Upper lobe of left lung (tissue), 4 donors: Measurements from ENCODE around the gene UBE2U.

Experiments used
- EP300 ChIP-seq, 4 donors: sonication (generic); formaldehyde crosslinking; IDR thresholded peaks; one replicate each; pipeline ENCODE4 v1.5.1; 2017; ENCODE audit warnings: antibody characterized with exemption in 4 of 4, control low read depth in 2 of 4
- POLR2A ChIP-seq, 4 donors: fragments of 450-650 bp; IDR thresholded peaks; one replicate each; pipeline ENCODE4 v1.5.1; 2016 to 2017; ENCODE audit warnings: antibody characterized with exemption in 4 of 4, mild to moderate bottlenecking in 2 of 4
- POLR2AphosphoS5 ChIP-seq, 2 donors: sonication (generic); formaldehyde crosslinking; IDR thresholded peaks; one replicate each; pipeline ENCODE4 v1.5.1; 2017; ENCODE audit warnings: antibody characterized with exemption in 2 of 2
- TF ChIP-seq, protein P1 (sequence below), 6 experiments: fragments of 450-650 bp in 4 of 6; fragments of 200-600 bp in 2 of 6; sonication (generic) in 2 of 6; IDR thresholded peaks; one replicate each; pipeline ENCODE4 v1.5.1; 2016 to 2019; ENCODE audit warnings: antibody characterized with exemption in 6 of 6

DNA sequence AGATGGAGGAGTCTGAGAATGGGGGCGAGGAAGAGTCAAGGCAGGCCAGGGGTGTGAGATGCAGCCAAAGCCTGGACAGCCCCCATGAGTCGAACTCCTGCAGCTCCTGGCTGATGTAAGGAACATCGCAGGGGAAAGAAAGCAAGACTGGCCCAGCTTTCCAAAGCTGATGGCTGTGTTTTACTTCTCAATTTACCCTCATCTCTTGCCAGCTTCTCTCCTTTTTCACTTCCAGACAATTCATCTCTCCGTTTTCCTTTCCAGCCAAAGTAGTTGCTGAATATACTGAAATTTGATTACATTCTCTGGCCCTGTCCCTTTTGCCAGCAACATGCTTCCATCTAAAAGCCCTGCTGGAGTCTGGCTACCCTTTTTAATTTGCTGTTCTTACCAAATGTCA, 40.0 kb upstream of the UBE2U start:
- TF ChIP-seq EP300 (IDR thresholded peaks at IDR 0.05) (no peak), POLR2AphosphoS5 (IDR thresholded peaks at IDR 0.05) (no peak), POLR2A (IDR thresholded peaks at IDR 0.05) (no peak)
- TF ChIP-seq, protein P1, sequence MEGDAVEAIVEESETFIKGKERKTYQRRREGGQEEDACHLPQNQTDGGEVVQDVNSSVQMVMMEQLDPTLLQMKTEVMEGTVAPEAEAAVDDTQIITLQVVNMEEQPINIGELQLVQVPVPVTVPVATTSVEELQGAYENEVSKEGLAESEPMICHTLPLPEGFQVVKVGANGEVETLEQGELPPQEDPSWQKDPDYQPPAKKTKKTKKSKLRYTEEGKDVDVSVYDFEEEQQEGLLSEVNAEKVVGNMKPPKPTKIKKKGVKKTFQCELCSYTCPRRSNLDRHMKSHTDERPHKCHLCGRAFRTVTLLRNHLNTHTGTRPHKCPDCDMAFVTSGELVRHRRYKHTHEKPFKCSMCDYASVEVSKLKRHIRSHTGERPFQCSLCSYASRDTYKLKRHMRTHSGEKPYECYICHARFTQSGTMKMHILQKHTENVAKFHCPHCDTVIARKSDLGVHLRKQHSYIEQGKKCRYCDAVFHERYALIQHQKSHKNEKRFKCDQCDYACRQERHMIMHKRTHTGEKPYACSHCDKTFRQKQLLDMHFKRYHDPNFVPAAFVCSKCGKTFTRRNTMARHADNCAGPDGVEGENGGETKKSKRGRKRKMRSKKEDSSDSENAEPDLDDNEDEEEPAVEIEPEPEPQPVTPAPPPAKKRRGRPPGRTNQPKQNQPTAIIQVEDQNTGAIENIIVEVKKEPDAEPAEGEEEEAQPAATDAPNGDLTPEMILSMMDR (IDR thresholded peaks at IDR 0.05), result no peak
